Measurements from ENCODE around the gene KCNK10. TPM values are rescaled to one million over a fixed set of nuclear protein-coding genes. Genes with fewer than 3 reads are reported as not detected.

KCNK10 gene
- total RNA-seq, 1 experiment from 2014 or later, result 2.9 TPM

GRCh38 chr14:88228522-88229236 is 94.4 kb downstream of the KCNK10 start:
- no peaks in the 10 kb centered on the region for H3K36me3 ChIP-seq (ENCODE audit: control insufficient read depth, insufficient read depth, low read length)
- no peaks in the 10 kb centered on the region for H3K27me3 ChIP-seq (replicated peaks; ENCODE audit: control insufficient read depth, insufficient read depth, low read length)
- H3K4me1 ChIP-seq, result no peaks in the 10 kb centered on the region
- peaks cover under 1% of the 10 kb centered on the region for H3K9me3 Mint-ChIP-seq (ENCODE audit: unreplicated experiment)
- no peaks in the 10 kb centered on the region for H3K36me3 Mint-ChIP-seq (ENCODE audit: insufficient read depth, unreplicated experiment)
- H3K27me3 Mint-ChIP-seq (ENCODE audit: insufficient read depth, unreplicated experiment), result no peaks in the 10 kb centered on the region
- intact Hi-C loops (cut with micrococcal nuclease; ENCODE audit: unreplicated experiment), result no loop called here
- TF ChIP-seq, protein P1, sequence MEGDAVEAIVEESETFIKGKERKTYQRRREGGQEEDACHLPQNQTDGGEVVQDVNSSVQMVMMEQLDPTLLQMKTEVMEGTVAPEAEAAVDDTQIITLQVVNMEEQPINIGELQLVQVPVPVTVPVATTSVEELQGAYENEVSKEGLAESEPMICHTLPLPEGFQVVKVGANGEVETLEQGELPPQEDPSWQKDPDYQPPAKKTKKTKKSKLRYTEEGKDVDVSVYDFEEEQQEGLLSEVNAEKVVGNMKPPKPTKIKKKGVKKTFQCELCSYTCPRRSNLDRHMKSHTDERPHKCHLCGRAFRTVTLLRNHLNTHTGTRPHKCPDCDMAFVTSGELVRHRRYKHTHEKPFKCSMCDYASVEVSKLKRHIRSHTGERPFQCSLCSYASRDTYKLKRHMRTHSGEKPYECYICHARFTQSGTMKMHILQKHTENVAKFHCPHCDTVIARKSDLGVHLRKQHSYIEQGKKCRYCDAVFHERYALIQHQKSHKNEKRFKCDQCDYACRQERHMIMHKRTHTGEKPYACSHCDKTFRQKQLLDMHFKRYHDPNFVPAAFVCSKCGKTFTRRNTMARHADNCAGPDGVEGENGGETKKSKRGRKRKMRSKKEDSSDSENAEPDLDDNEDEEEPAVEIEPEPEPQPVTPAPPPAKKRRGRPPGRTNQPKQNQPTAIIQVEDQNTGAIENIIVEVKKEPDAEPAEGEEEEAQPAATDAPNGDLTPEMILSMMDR (IDR thresholded peaks at IDR 0.05; ENCODE audit: insufficient read depth in 1 of 2, low read depth in 1 of 2, low read length in 1 of 2, severe bottlenecking in 1 of 2, unreplicated experiment in 1 of 2), result no peak
- no peaks in the 10 kb centered on the region for H3K9me3 ChIP-seq
- ChIA-PET POLR2A (no interaction called here), CTCF (no interaction called here)
- no TSS peak for BruUV-seq (replicated peaks)
- no peak overlapping the region for H3K4me3 Mint-ChIP-seq (ENCODE audit: unreplicated experiment)
- H3K4me1 Mint-ChIP-seq (ENCODE audit: low read depth, unreplicated experiment), result no peaks in the 10 kb centered on the region
- H3K27ac Mint-ChIP-seq (ENCODE audit: unreplicated experiment), result no peak overlapping the region
- H3K4me3 ChIP-seq (ENCODE audit: low read depth, low read length), result no peak overlapping the region
- no peak for DNase-seq

GRCh38 chr14:88227693-88228092 is 95.4 kb downstream of the KCNK10 start:
- TF ChIP-seq, protein P1 (IDR thresholded peaks at IDR 0.05; ENCODE audit: insufficient read depth in 1 of 2, low read depth in 1 of 2, low read length in 1 of 2, severe bottlenecking in 1 of 2, unreplicated experiment in 1 of 2), result no peak
- no peaks in the 10 kb centered on the region for H3K4me1 ChIP-seq
- no peak for DNase-seq
- H3K4me1 Mint-ChIP-seq (ENCODE audit: low read depth, unreplicated experiment), result no peaks in the 10 kb centered on the region
- ChIA-PET POLR2A (no interaction called here), CTCF (no interaction called here)
- no peaks in the 10 kb centered on the region for H3K36me3 Mint-ChIP-seq (ENCODE audit: insufficient read depth, unreplicated experiment)
- peaks cover 11% of the 10 kb centered on the region for H3K9me3 Mint-ChIP-seq (ENCODE audit: unreplicated experiment)
- no peaks in the 10 kb centered on the region for H3K27me3 Mint-ChIP-seq (ENCODE audit: insufficient read depth, unreplicated experiment)
- no peaks in the 10 kb centered on the region for H3K9me3 ChIP-seq
- BruUV-seq (replicated peaks), result no TSS peak
- H3K36me3 ChIP-seq (ENCODE audit: control insufficient read depth, insufficient read depth, low read length), result no peaks in the 10 kb centered on the region
- no peaks in the 10 kb centered on the region for H3K27me3 ChIP-seq (replicated peaks; ENCODE audit: control insufficient read depth, insufficient read depth, low read length)
- H3K4me3 Mint-ChIP-seq (ENCODE audit: unreplicated experiment), result no peak overlapping the region
- no peak overlapping the region for H3K4me3 ChIP-seq (ENCODE audit: low read depth, low read length)
- intact Hi-C loops (cut with micrococcal nuclease; ENCODE audit: unreplicated experiment), result no loop called here
- no peak overlapping the region for H3K27ac Mint-ChIP-seq (ENCODE audit: unreplicated experiment)

- Histone ChIP-seq H3K4me3 (ENCODE audit: low read depth, low read length) (no peak overlapping the region), H3K4me1 (no peaks in the 10 kb centered on the region), H3K27me3 (replicated peaks; ENCODE audit: control insufficient read depth, insufficient read depth, low read length) (no peaks in the 10 kb centered on the region), H3K9me3 (no peaks in the 10 kb centered on the region), H3K36me3 (ENCODE audit: control insufficient read depth, insufficient read depth, low read length) (no peaks in the 10 kb centered on the region)
- intact Hi-C loops (cut with micrococcal nuclease; ENCODE audit: unreplicated experiment), result no loop called here
- ChIA-PET POLR2A (no interaction called here), CTCF (no interaction called here)
- H3K4me1 Mint-ChIP-seq (ENCODE audit: low read depth, unreplicated experiment), result no peaks in the 10 kb centered on the region
- TF ChIP-seq, protein P1 (IDR thresholded peaks at IDR 0.05; ENCODE audit: insufficient read depth in 1 of 2, low read depth in 1 of 2, low read length in 1 of 2, severe bottlenecking in 1 of 2, unreplicated experiment in 1 of 2), result no peak
- H3K4me3 Mint-ChIP-seq (ENCODE audit: unreplicated experiment), result no peak overlapping the region
- H3K36me3 Mint-ChIP-seq (ENCODE audit: insufficient read depth, unreplicated experiment), result no peaks in the 10 kb centered on the region
- H3K27ac Mint-ChIP-seq (ENCODE audit: unreplicated experiment), result no peak overlapping the region
- H3K27me3 Mint-ChIP-seq (ENCODE audit: insufficient read depth, unreplicated experiment), result no peaks in the 10 kb centered on the region
- DNase-seq, result no peak
- peaks cover 17% of the 10 kb centered on the region for H3K9me3 Mint-ChIP-seq (ENCODE audit: unreplicated experiment)
- BruUV-seq (replicated peaks), result no TSS peak
Measured at GRCh38 chr14:88225721-88226120, 97.3 kb downstream of the KCNK10 start.

Measured in Caco-2 (cell line).